Spleen (tissue), 11 donors: ENCODE data around the gene SEMA5B. TPM values are rescaled to one million over a fixed set of nuclear protein-coding genes. Genes with fewer than 3 reads are reported as not detected.

Experiments used
- DNase-seq: peaks from one replicate; pipeline ENCODE4 v3.0.0-alpha.2; 2020
- H3K27ac ChIP-seq, 8 donors: fragments of 200-600 bp; sonication (generic) in 7 of 8; 1 replicate in 4 of 8; 2 replicates in 4 of 8; pipeline versions ENCODE4 v1.5.0 to v1.8.0; 2016 to 2021; ENCODE audit warnings: inconsistent platforms in 4 of 8, mild to moderate bottlenecking in 4 of 8, moderate library complexity in 1 of 8
- H3K27me3 ChIP-seq, 7 donors: fragments of 200-600 bp; sonication (generic) in 6 of 7; replicated peaks in 1 of 7; 1 replicate in 4 of 7; 2 replicates in 3 of 7; pipeline versions ENCODE4 v1.5.0 to v1.8.0; 2016 to 2021; ENCODE audit warnings: inconsistent platforms in 3 of 7, mild to moderate bottlenecking in 1 of 7
- H3K36me3 ChIP-seq, 6 donors: fragments of 200-600 bp; sonication (generic) in 5 of 6; 1 replicate in 4 of 6; 2 replicates in 2 of 6; pipeline versions ENCODE4 v1.5.0 to v1.8.0; 2016 to 2021; ENCODE audit warnings: inconsistent platforms in 2 of 6
- H3K4me1 ChIP-seq, 6 donors: fragments of 200-600 bp; sonication (generic) in 5 of 6; 1 replicate in 3 of 6; 2 replicates in 3 of 6; pipeline versions ENCODE4 v1.5.0 to v1.8.0; 2016 to 2021; ENCODE audit warnings: inconsistent platforms in 3 of 6
- H3K4me3 ChIP-seq, 8 donors: fragments of 200-600 bp; sonication (generic) in 7 of 8; 1 replicate in 4 of 8; 2 replicates in 4 of 8; pipeline versions ENCODE4 v1.5.0 to v1.8.0; 2016 to 2021; ENCODE audit warnings: inconsistent platforms in 4 of 8, mild to moderate bottlenecking in 4 of 8, moderate library complexity in 2 of 8
- H3K9me3 ChIP-seq, 8 donors: fragments of 200-600 bp; sonication (generic) in 7 of 8; 1 replicate in 4 of 8; 2 replicates in 4 of 8; pipeline versions ENCODE4 v1.5.0 to v1.8.0; 2016 to 2021; ENCODE audit warnings: inconsistent platforms in 4 of 8
- POLR2A ChIP-seq, 3 donors: fragments of 450-650 bp; IDR thresholded peaks; one replicate each; pipeline ENCODE4 v1.5.1; 2017; ENCODE audit warnings: antibody characterized with exemption in 3 of 3, mild to moderate bottlenecking in 1 of 3
- POLR2AphosphoS5 ChIP-seq, 3 donors: sonication (generic); formaldehyde crosslinking; IDR thresholded peaks; one replicate each; pipeline ENCODE4 v1.5.1; 2017; ENCODE audit warnings: antibody characterized with exemption in 3 of 3
- WGBS, 5 donors: extraction: QIAGEN DNeasy Blood & Tissue Kit in 3 of 5; methylation state at CpG; one replicate each; pipeline versions ENCODE4 v1.1.5 to v1.1.7; 2013 to 2018; 5-methylcytosine and 5-hydroxymethylcytosine counted together
- intact Hi-C: fragments of 100-400 bp; cut with DNase I; formaldehyde crosslinking; loops from one replicate; pipeline ENCODE4 v1.15.0; 2023; ENCODE audit warnings: low total_unique reads
- polyA plus RNA-seq, 3 donors: library from polyadenylated mRNA; stranded (reverse); fragments of 200-250 nt; gene quantifications; one replicate each; pipeline ENCODE4 v1.2.1, GENCODE V29; 2013
- total RNA-seq, 7 donors: library from RNA; depleted of rRNA in 3 of 7; stranded (reverse); fragments of >200 nt in 3 of 7; fragmentation: NEBNext Ultra II Directional in 4 of 7; extraction: Animal tissue kit (Norgen Biotek cat#: 25700) in 4 of 7; gene quantifications; one replicate each; pipeline versions ENCODE4 v1.1.0 to v1.2.1, GENCODE V29; 2016 to 2021
- TF ChIP-seq, protein P1 (sequence below), 11 experiments: fragments of 200-600 bp in 7 of 11; fragments of 450-650 bp in 4 of 11; sonication (generic) in 4 of 11; IDR thresholded peaks in 8 of 11; conservative IDR thresholded peaks in 3 of 11; 1 replicate in 7 of 11; 2 replicates in 4 of 11; pipeline versions ENCODE4 v1.4.0 to v1.8.0; 2016 to 2021; ENCODE audit warnings: antibody characterized with exemption in 11 of 11, inconsistent platforms in 4 of 11, mild to moderate bottlenecking in 1 of 11
- donor health status: healthy with polysubstance abuse.
- donor health status: DM: no; HTN: no; CAD: no; lungs with moderate emphysema.
- donor health status: DM: no; HTN: no; CAD: no.
- donor health status: Bipolar disorder and iron deficiency.
- donor health status: healthy.
- donor health status: DM: no; HTN: no; CAD: no.
- donor health status: DM: yes; HTN: yes; CAD: no.

SEMA5B gene
- total and polyA plus RNA-seq, 10 donors = 0.09 to 0.63 (median 0.41) TPM; not detected in 3

DNA sequence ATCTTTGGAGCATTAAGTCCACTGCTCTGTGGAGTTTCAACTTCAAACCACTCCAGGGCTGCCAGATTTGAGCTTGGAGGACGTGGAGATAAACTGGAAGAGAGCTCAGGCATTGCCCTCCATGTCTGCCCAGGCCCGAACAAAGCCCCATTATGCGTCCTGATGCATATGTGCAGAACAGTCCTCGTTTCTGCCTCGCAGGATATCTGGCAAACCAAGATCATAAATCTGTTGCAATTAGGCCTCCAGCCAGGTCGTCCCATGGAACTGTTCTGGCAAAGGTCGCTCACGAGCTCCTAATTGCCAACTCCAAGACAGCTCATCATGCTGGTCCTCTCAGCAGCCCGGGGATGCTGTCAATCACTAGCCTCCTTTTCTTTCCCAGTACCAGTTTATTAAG is 91.2 kb downstream of the SEMA5B start:
- H3K4me3 ChIP-seq = no peak overlapping the region
- no peak overlapping the region for H3K27ac ChIP-seq
- 84 to 86% (median 85%) methylated on average over 9 of the region's 9 CpGs for WGBS, 5 donors
- no peaks in the 10 kb centered on the region for H3K36me3 ChIP-seq
- peaks cover 0 to 19% (median 7%) of the 10 kb centered on the region in 6 donors for H3K4me1 ChIP-seq
- TF ChIP-seq POLR2AphosphoS5 (IDR thresholded peaks at IDR 0.05) (no peak), POLR2A (IDR thresholded peaks at IDR 0.05) (no peak)
- TF ChIP-seq, protein P1, sequence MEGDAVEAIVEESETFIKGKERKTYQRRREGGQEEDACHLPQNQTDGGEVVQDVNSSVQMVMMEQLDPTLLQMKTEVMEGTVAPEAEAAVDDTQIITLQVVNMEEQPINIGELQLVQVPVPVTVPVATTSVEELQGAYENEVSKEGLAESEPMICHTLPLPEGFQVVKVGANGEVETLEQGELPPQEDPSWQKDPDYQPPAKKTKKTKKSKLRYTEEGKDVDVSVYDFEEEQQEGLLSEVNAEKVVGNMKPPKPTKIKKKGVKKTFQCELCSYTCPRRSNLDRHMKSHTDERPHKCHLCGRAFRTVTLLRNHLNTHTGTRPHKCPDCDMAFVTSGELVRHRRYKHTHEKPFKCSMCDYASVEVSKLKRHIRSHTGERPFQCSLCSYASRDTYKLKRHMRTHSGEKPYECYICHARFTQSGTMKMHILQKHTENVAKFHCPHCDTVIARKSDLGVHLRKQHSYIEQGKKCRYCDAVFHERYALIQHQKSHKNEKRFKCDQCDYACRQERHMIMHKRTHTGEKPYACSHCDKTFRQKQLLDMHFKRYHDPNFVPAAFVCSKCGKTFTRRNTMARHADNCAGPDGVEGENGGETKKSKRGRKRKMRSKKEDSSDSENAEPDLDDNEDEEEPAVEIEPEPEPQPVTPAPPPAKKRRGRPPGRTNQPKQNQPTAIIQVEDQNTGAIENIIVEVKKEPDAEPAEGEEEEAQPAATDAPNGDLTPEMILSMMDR (IDR thresholded peaks at IDR 0.05 in 8 of 11, conservative IDR thresholded peaks at IDR 0.05 in 3 of 11) = no peak
- H3K27me3 ChIP-seq = no peaks in the 10 kb centered on the region
- peak; percentile 41 for DNase-seq
- no peaks in the 10 kb centered on the region for H3K9me3 ChIP-seq
- intact Hi-C loops = no loop called here

DNA sequence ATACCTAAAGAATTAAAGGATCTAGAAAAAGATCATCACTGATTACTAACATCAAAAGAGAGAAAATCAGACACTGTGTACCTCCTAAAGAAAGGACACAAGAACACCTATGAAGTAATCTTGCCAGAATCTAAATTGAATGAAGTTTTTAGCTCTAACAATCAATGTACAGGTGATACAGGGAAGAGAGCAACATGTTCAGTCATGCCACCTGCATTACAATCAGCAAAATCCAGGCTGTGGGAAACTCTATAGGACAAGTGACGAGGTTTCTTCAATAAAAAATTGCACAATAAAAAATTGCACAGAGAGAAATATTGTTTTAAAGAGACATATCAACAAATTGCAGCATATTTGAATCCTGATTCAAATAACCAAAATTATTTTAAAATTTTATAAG is 93.3 kb downstream of the SEMA5B start:
- Histone ChIP-seq H3K27ac (no peak overlapping the region), H3K4me1 (peaks cover 0 to 3% (median 0%) of the 10 kb centered on the region in 6 donors), H3K36me3 (no peaks in the 10 kb centered on the region), H3K27me3 (no peaks in the 10 kb centered on the region), H3K9me3 (no peaks in the 10 kb centered on the region), H3K4me3 (no peak overlapping the region)
- no peak for DNase-seq
- WGBS, 5 donors = 54 to 82% (median 73%) methylated on average over 1 of the region's 1 CpG
- intact Hi-C loops = no loop called here
- TF ChIP-seq POLR2A (IDR thresholded peaks at IDR 0.05) = no peak
- TF ChIP-seq, protein P1 (IDR thresholded peaks at IDR 0.05 in 8 of 11, conservative IDR thresholded peaks at IDR 0.05 in 3 of 11) = no peak
- TF ChIP-seq POLR2AphosphoS5 (IDR thresholded peaks at IDR 0.05) = no peak

DNA sequence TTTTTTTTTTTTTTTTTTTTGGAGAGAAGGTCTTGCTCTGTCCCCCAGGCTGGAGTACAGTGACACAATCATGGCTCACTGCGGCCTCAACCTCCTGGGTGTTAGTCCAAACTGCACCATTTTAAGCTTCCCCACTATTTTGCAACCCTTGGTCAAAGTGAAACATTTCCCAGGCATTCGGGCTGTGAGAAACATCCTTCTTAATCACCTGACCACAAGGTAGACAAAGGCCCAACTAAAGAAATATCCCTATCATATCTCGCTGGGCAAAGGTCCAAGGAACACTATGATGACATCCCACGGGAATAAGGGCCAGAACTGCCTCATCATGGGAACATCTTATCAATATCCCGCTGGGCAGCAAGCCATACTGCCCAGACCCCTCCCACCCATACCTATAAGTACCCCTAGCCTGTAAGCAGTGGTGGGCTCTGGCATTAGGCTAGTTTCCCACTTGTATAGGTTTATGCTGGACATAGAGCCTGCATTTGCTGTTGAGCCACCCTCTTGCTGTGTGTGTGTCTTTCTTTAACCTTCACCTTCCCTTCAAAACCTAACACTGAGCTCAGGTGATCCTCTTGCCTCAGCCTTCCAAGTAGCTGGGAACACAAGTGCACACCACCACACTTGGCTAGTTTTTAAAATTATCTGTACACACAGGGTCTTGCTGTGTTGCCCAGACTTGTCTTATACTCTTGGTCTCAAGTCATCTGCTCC is 95.2 kb downstream of the SEMA5B start:
- H3K36me3 ChIP-seq = no peaks in the 10 kb centered on the region
- TF ChIP-seq POLR2A (IDR thresholded peaks at IDR 0.05) (no peak), POLR2AphosphoS5 (IDR thresholded peaks at IDR 0.05) (no peak)
- TF ChIP-seq, protein P1 (IDR thresholded peaks at IDR 0.05 in 8 of 11, conservative IDR thresholded peaks at IDR 0.05 in 3 of 11) = no peak
- H3K9me3 ChIP-seq = no peaks in the 10 kb centered on the region
- no peak overlapping the region for H3K4me3 ChIP-seq
- no peaks in the 10 kb centered on the region for H3K4me1 ChIP-seq
- intact Hi-C loops = no loop called here
- no peak overlapping the region for H3K27ac ChIP-seq
- WGBS, 5 donors = 74 to 94% (median 83%) methylated on average over 5 of the region's 5 CpGs
- DNase-seq = peak; percentile 23
- H3K27me3 ChIP-seq = no peaks in the 10 kb centered on the region

DNA sequence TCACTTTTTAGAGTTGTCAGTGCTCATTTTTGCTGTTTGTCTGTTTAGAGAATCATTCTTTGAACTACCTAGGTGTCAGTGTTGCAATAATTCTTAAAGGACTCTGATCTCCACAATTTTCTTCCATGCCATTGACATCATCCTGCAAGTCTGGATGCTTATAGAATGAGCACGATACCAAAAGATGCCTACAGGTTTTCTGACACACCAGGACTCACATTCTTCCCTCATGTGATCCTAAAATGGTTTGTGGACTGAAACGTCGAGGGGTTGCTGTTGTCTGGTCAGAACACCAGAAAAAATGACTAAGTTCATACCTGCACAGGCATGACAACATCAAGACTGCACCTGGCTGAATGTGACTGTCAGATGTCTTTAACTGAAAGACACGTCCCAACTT is 95.9 kb downstream of the SEMA5B start:
- no peaks in the 10 kb centered on the region for H3K4me1 ChIP-seq
- no peaks in the 10 kb centered on the region for H3K36me3 ChIP-seq
- TF ChIP-seq POLR2A (IDR thresholded peaks at IDR 0.05) (no peak), POLR2AphosphoS5 (IDR thresholded peaks at IDR 0.05) (no peak)
- TF ChIP-seq, protein P1 (IDR thresholded peaks at IDR 0.05 in 8 of 11, conservative IDR thresholded peaks at IDR 0.05 in 3 of 11) = no peak
- DNase-seq = no peak
- H3K27me3 ChIP-seq = no peaks in the 10 kb centered on the region
- intact Hi-C loops = no loop called here
- no peak overlapping the region for H3K27ac ChIP-seq
- H3K4me3 ChIP-seq = no peak overlapping the region
- WGBS, 5 donors = 76 to 90% (median 88%) methylated on average over 4 of the region's 4 CpGs
- no peaks in the 10 kb centered on the region for H3K9me3 ChIP-seq
